GM12874 (cell line): ENCODE measurements around the gene SMIM43.

Experiments used
- CTCF ChIP-seq: IDR thresholded peaks from 2 replicates; pipeline ENCODE4 v1.5.1; 2011; ENCODE audit warnings: low read depth, mild to moderate bottlenecking, control low read depth, low read length, moderate library complexity; ENCODE audit not compliant: insufficient read depth

SMIM43 gene

GRCh38 chr4:121767166-121767565 lies 2.2 kb upstream of the SMIM43 start:
- no peak for TF ChIP-seq CTCF

- TF ChIP-seq CTCF, result no peak
Observed at GRCh38 chr4:121765971-121766538, 1.1 kb upstream of the SMIM43 start.

- TF ChIP-seq CTCF, result no peak
Observed at GRCh38 chr4:121765368-121765705, 373 bp upstream of the SMIM43 start.

- no peak for TF ChIP-seq CTCF
Observed at GRCh38 chr4:121764303-121764701, 662 bp downstream of the SMIM43 start.

GRCh38 chr4:121760205-121760604 lies 4.8 kb downstream of the SMIM43 start:
- TF ChIP-seq CTCF, result no peak

- TF ChIP-seq CTCF, result no peak
Observed at GRCh38 chr4:121758925-121759568, 5.9 kb downstream of the SMIM43 start.

GRCh38 chr4:121749225-121749624 lies 15.7 kb downstream of the SMIM43 start:
- TF ChIP-seq CTCF, result no peak
